ENCODE results near the gene BLTP1. TPM values are rescaled to one million over a fixed set of nuclear protein-coding genes. Genes with fewer than 3 reads are reported as not detected.
"Not testable (repeated sequence)": the region's sequence is repeated elsewhere in the genome, so short reads cannot be mapped to it uniquely, and the experiment has no call there.

Gene BLTP1
- total RNA-seq: 88.7 TPM

DNA sequence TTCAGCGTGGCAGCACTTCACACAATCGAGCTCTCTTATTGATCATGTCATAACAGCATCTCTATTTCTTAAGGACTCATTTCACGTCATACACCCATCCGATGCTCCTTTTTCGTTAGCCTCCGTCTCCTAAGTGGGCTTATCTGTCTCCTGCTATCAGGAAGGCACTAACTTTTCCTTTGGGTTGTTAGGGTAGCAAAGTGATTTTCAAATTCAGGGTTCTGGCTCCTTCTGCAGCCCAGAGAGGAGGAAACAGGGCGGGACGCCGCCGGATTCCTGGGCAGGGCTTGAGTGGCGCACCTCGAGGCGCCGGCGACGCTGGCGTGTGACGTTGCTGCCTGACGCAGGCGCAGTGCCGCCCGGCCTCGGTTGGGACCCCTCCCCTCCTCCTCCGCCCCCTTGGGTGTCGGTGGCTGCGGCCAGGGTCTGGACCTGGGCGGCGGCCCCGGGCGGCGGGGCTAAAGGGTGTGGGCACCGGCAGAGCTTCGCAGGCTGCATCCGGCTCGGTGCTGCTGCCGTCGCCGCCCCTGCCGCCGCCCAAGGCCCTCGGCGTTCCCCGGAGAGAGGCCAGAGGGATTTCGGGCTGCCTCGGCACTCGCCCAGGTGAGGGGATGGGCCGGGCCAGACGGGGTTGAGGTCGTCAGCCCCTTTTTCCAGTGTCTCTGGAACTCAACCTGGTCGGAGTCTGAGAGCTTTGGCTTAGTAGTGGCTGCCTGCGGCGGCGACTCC, at the start of gene BLTP1:
Gene BLTP1 (plus strand): TSS at position 350 of the 729 bp plus-strand sequence. CDS start 18,317 bp downstream, outside the sequence.
- Histone ChIP-seq H3K4me1 (ENCODE audit: control insufficient read depth in 3 of 3, insufficient read depth in 3 of 3, low read length in 3 of 3) (peaks cover 7 to 14% (median 12%) of the 10 kb centered on the region in 3 donors), H3K9ac (ENCODE audit: low read depth in 1 of 3, low read length in 3 of 3) (peak within 1 kb of the TSS; percentile 92 to 93 (median 93)), H3K4me3 (ENCODE audit: low read length in 3 of 3) (peak within 1 kb of the TSS; percentile 78 to 100 (median 78)), H3K27ac (ENCODE audit: low read depth, low read length) (peak within 1 kb of the TSS; percentile 84), H3K36me3 (ENCODE audit: control insufficient read depth in 3 of 3, insufficient read depth in 3 of 3, low read length in 3 of 3) (peaks cover 0 to 5% (median 3%) of the 10 kb centered on the region in 3 donors), H3K27me3 (ENCODE audit: control insufficient read depth in 3 of 3, insufficient read depth in 3 of 3, low read length in 3 of 3) (no peaks in the 10 kb centered on the region), H3K9me3 (ENCODE audit: control insufficient read depth in 3 of 3, low read length in 3 of 3) (no peaks in the 10 kb centered on the region)

GRCh38 chr4:122104184-122104583, 47.9 kb upstream of the BLTP1 start:
- H3K4me1 ChIP-seq (ENCODE audit: control insufficient read depth in 3 of 3, insufficient read depth in 3 of 3, low read length in 3 of 3): no peaks in the 10 kb centered on the region
- H3K27ac ChIP-seq (ENCODE audit: low read depth, low read length): no peak overlapping the region
- H3K36me3 ChIP-seq (ENCODE audit: control insufficient read depth in 3 of 3, insufficient read depth in 3 of 3, low read length in 3 of 3): no peaks in the 10 kb centered on the region
- H3K9ac ChIP-seq (ENCODE audit: low read depth in 1 of 3, low read length in 3 of 3): no peak overlapping the region
- H3K27me3 ChIP-seq (ENCODE audit: control insufficient read depth in 3 of 3, insufficient read depth in 3 of 3, low read length in 3 of 3): no peaks in the 10 kb centered on the region
- H3K9me3 ChIP-seq (ENCODE audit: control insufficient read depth in 3 of 3, low read length in 3 of 3): no peaks in the 10 kb centered on the region
- no peak overlapping the region for H3K4me3 ChIP-seq (ENCODE audit: low read length in 3 of 3)

- no peaks in the 10 kb centered on the region for H3K36me3 ChIP-seq (ENCODE audit: control insufficient read depth in 3 of 3, insufficient read depth in 3 of 3, low read length in 3 of 3)
- no peak overlapping the region for H3K9ac ChIP-seq (ENCODE audit: low read depth in 1 of 3, low read length in 3 of 3)
- no peak overlapping the region for H3K27ac ChIP-seq (ENCODE audit: low read depth, low read length)
- H3K27me3 ChIP-seq (ENCODE audit: control insufficient read depth in 3 of 3, insufficient read depth in 3 of 3, low read length in 3 of 3): no peaks in the 10 kb centered on the region
- H3K4me3 ChIP-seq (ENCODE audit: low read length in 3 of 3): no peak overlapping the region
- H3K4me1 ChIP-seq (ENCODE audit: control insufficient read depth in 3 of 3, insufficient read depth in 3 of 3, low read length in 3 of 3): no peaks in the 10 kb centered on the region
- H3K9me3 ChIP-seq (ENCODE audit: control insufficient read depth in 3 of 3, low read length in 3 of 3): no peaks in the 10 kb centered on the region
Observed at GRCh38 chr4:122107680-122108079, 44.5 kb upstream of the BLTP1 start.

- not testable (repeated sequence) for H3K4me1 ChIP-seq (ENCODE audit: control insufficient read depth in 3 of 3, insufficient read depth in 3 of 3, low read length in 3 of 3); H3K36me3 ChIP-seq (ENCODE audit: control insufficient read depth in 3 of 3, insufficient read depth in 3 of 3, low read length in 3 of 3); H3K27ac ChIP-seq (ENCODE audit: low read depth, low read length); H3K9me3 ChIP-seq (ENCODE audit: control insufficient read depth in 3 of 3, low read length in 3 of 3); H3K4me3 ChIP-seq (ENCODE audit: low read length in 3 of 3); H3K27me3 ChIP-seq (ENCODE audit: control insufficient read depth in 3 of 3, insufficient read depth in 3 of 3, low read length in 3 of 3); H3K9ac ChIP-seq (ENCODE audit: low read depth in 1 of 3, low read length in 3 of 3)
Observed at GRCh38 chr4:122110304-122110703, 41.8 kb upstream of the BLTP1 start.

DNA sequence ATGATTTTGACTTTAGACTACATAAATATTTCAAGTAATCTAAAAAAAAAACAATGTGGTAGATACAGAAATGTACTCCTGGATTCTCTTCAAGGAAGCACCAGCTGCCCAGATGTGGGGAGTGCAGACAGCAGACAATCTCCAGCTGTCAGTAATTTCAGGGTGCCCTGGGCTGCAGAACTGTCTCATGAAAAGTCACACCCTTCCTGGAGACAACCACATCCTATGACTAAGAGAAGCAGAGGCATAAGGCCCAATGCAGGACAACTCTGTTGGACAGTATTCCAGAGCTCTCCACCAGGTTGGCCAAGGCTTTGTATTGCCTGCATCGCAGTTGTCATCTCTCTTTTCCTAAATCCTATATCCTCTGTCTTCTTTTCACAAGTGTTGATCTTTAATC, 34.4 kb upstream of the BLTP1 start:
- Histone ChIP-seq H3K9me3 (ENCODE audit: control insufficient read depth in 3 of 3, low read length in 3 of 3) (no peaks in the 10 kb centered on the region), H3K9ac (ENCODE audit: low read depth in 1 of 3, low read length in 3 of 3) (no peak overlapping the region), H3K27me3 (ENCODE audit: control insufficient read depth in 3 of 3, insufficient read depth in 3 of 3, low read length in 3 of 3) (no peaks in the 10 kb centered on the region), H3K4me3 (ENCODE audit: low read length in 3 of 3) (no peak overlapping the region), H3K27ac (ENCODE audit: low read depth, low read length) (no peak overlapping the region), H3K36me3 (ENCODE audit: control insufficient read depth in 3 of 3, insufficient read depth in 3 of 3, low read length in 3 of 3) (no peaks in the 10 kb centered on the region), H3K4me1 (ENCODE audit: control insufficient read depth in 3 of 3, insufficient read depth in 3 of 3, low read length in 3 of 3) (no peaks in the 10 kb centered on the region)

- no peaks in the 10 kb centered on the region for H3K9me3 ChIP-seq (ENCODE audit: control insufficient read depth in 3 of 3, low read length in 3 of 3)
- H3K27me3 ChIP-seq (ENCODE audit: control insufficient read depth in 3 of 3, insufficient read depth in 3 of 3, low read length in 3 of 3): no peaks in the 10 kb centered on the region
- H3K4me1 ChIP-seq (ENCODE audit: control insufficient read depth in 3 of 3, insufficient read depth in 3 of 3, low read length in 3 of 3): no peaks in the 10 kb centered on the region
- H3K36me3 ChIP-seq (ENCODE audit: control insufficient read depth in 3 of 3, insufficient read depth in 3 of 3, low read length in 3 of 3): no peaks in the 10 kb centered on the region
- H3K9ac ChIP-seq (ENCODE audit: low read depth in 1 of 3, low read length in 3 of 3): no peak overlapping the region
- no peak overlapping the region for H3K27ac ChIP-seq (ENCODE audit: low read depth, low read length)
- no peak overlapping the region for H3K4me3 ChIP-seq (ENCODE audit: low read length in 3 of 3)
Observed at GRCh38 chr4:122118243-122118642, 33.9 kb upstream of the BLTP1 start.

- Histone ChIP-seq H3K9ac (ENCODE audit: low read depth in 1 of 3, low read length in 3 of 3) (no peak overlapping the region), H3K4me3 (ENCODE audit: low read length in 3 of 3) (no peak overlapping the region), H3K27ac (ENCODE audit: low read depth, low read length) (no peak overlapping the region), H3K36me3 (ENCODE audit: control insufficient read depth in 3 of 3, insufficient read depth in 3 of 3, low read length in 3 of 3) (no peaks in the 10 kb centered on the region), H3K9me3 (ENCODE audit: control insufficient read depth in 3 of 3, low read length in 3 of 3) (no peaks in the 10 kb centered on the region), H3K27me3 (ENCODE audit: control insufficient read depth in 3 of 3, insufficient read depth in 3 of 3, low read length in 3 of 3) (no peaks in the 10 kb centered on the region), H3K4me1 (ENCODE audit: control insufficient read depth in 3 of 3, insufficient read depth in 3 of 3, low read length in 3 of 3) (no peaks in the 10 kb centered on the region)
Observed at GRCh38 chr4:122119739-122120138, 32.4 kb upstream of the BLTP1 start.

DNA sequence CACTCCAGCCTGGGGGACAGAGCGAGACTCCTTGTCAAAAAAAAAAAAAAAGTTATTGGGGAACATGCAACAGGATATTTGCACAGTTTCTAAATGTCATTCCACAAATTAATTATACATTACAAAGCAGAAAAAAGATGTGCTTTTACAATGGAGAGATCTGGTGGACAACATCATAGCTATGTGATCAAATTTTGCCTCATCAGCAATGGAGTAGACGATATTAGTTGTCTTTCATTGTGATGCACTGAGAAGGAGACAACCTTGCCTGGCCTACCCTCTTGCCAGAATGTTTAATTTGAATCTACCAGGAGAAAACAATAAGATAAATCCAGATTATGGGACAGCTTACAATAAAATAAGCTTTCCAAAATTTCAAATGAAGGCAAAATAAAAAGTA, 30.5 kb upstream of the BLTP1 start:
- no peak overlapping the region for H3K27ac ChIP-seq (ENCODE audit: low read depth, low read length)
- H3K4me1 ChIP-seq (ENCODE audit: control insufficient read depth in 3 of 3, insufficient read depth in 3 of 3, low read length in 3 of 3): no peaks in the 10 kb centered on the region
- no peaks in the 10 kb centered on the region for H3K36me3 ChIP-seq (ENCODE audit: control insufficient read depth in 3 of 3, insufficient read depth in 3 of 3, low read length in 3 of 3)
- no peaks in the 10 kb centered on the region for H3K27me3 ChIP-seq (ENCODE audit: control insufficient read depth in 3 of 3, insufficient read depth in 3 of 3, low read length in 3 of 3)
- no peak overlapping the region for H3K9ac ChIP-seq (ENCODE audit: low read depth in 1 of 3, low read length in 3 of 3)
- H3K9me3 ChIP-seq (ENCODE audit: control insufficient read depth in 3 of 3, low read length in 3 of 3): no peaks in the 10 kb centered on the region
- no peak overlapping the region for H3K4me3 ChIP-seq (ENCODE audit: low read length in 3 of 3)

DNA sequence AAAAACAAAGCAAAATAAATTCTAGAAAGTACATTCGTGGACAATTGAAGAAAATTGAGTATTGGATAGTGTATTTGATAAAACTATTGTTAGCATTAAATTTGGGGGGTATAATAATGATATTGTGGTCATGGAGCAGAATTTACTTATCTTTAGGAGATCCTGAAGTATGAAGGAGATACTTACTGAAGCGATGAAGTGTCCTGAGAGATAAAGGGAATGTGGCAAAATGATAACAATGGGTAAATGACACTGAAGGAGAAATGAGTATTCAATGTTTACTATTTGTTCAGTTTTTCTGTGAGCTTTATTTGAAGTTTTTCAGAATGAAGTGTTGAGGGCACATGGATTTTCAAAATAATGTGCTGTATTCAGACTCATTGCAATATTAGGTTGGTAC, 30.0 kb upstream of the BLTP1 start:
- Histone ChIP-seq H3K9me3 (ENCODE audit: control insufficient read depth in 3 of 3, low read length in 3 of 3) (no peaks in the 10 kb centered on the region), H3K4me1 (ENCODE audit: control insufficient read depth in 3 of 3, insufficient read depth in 3 of 3, low read length in 3 of 3) (no peaks in the 10 kb centered on the region), H3K27me3 (ENCODE audit: control insufficient read depth in 3 of 3, insufficient read depth in 3 of 3, low read length in 3 of 3) (no peaks in the 10 kb centered on the region)

GRCh38 chr4:122129061-122129460, 23.1 kb upstream of the BLTP1 start:
- Histone ChIP-seq H3K9me3 (ENCODE audit: control insufficient read depth in 3 of 3, low read length in 3 of 3) (no peaks in the 10 kb centered on the region), H3K4me1 (ENCODE audit: control insufficient read depth in 3 of 3, insufficient read depth in 3 of 3, low read length in 3 of 3) (no peaks in the 10 kb centered on the region), H3K27me3 (ENCODE audit: control insufficient read depth in 3 of 3, insufficient read depth in 3 of 3, low read length in 3 of 3) (no peaks in the 10 kb centered on the region), H3K36me3 (ENCODE audit: control insufficient read depth in 3 of 3, insufficient read depth in 3 of 3, low read length in 3 of 3) (no peaks in the 10 kb centered on the region), H3K27ac (ENCODE audit: low read depth, low read length) (no peak overlapping the region), H3K4me3 (ENCODE audit: low read length in 3 of 3) (no peak overlapping the region), H3K9ac (ENCODE audit: low read depth in 1 of 3, low read length in 3 of 3) (no peak overlapping the region)

More for the DNA sequence above, 30.0 kb upstream of the BLTP1 start:
- Histone ChIP-seq H3K4me3 (ENCODE audit: low read length in 3 of 3) (no peak overlapping the region), H3K36me3 (ENCODE audit: control insufficient read depth in 3 of 3, insufficient read depth in 3 of 3, low read length in 3 of 3) (no peaks in the 10 kb centered on the region), H3K27ac (ENCODE audit: low read depth, low read length) (no peak overlapping the region), H3K9ac (ENCODE audit: low read depth in 1 of 3, low read length in 3 of 3) (no peak overlapping the region)
